Measurements from ENCODE around the gene IFRD1.

GRCh38 chr7:112497481-112497880 lies 47.2 kb downstream of the IFRD1 start:
- TF ChIP-seq CTCF (tag by site-specific recombination; IDR thresholded peaks at IDR 0.05) (no peak), YY1 (tag by site-specific recombination; IDR thresholded peaks at IDR 0.05) (no peak), INSM2 (tag by site-specific recombination; IDR thresholded peaks at IDR 0.05) (no peak), PRDM4 (tag by site-specific recombination; IDR thresholded peaks at IDR 0.05) (no peak)

Measured in HEK293 (cell line).